GM21717 (cell line): Measurements from ENCODE around the gene ZNRF3.
"Not testable (repeated sequence)": the region's sequence is repeated elsewhere in the genome, so short reads cannot be mapped to it uniquely, and the experiment has no call there.

Experiments used
- ATAC-seq: cut with Tn5 transposase; IDR thresholded peaks from one replicate; pipeline ENCODE4 v1.9.1; 2021; ENCODE audit warnings: mild to moderate bottlenecking, moderate library complexity; ENCODE audit not compliant: unreplicated experiment

The ZNRF3 gene

DNA sequence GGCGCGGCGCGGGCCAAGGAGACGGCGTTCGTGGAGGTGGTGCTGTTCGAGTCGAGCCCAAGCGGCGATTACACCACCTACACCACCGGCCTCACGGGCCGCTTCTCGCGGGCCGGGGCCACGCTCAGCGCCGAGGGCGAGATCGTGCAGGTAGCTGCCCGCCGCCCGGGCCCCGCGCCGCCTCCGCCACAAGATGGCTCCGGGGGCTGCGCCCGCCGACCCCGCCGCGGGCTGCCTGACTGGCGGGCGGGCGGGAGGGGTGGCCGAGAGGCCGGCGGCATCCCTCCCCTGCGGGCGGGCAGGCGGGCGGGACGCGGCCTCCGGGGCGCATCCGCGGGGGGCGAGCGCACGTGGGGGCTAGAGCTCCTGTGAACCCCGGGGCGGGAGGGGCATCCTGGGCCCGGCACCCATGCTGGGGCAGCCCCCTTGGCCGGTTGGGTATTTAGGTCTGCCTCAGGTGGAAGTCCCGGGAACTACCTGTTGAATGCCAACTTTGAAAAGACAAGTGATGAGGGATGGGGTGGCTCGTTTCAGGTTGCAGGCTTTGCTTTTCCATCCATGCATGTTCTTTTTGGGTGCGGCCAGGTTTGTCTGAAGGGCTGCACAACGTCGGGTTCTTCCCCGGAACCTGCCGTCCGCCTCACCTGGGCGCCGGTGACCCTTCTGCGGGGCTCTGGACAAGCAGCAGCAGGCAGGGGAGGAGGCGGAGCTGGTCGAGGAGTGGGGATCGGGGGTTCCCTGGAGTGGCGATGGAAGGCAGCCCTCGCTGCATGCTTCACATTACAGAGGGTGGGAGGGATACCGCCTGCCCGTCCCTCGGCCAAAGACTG, 760 bp downstream of the ZNRF3 start:
- ATAC-seq: no peak

DNA sequence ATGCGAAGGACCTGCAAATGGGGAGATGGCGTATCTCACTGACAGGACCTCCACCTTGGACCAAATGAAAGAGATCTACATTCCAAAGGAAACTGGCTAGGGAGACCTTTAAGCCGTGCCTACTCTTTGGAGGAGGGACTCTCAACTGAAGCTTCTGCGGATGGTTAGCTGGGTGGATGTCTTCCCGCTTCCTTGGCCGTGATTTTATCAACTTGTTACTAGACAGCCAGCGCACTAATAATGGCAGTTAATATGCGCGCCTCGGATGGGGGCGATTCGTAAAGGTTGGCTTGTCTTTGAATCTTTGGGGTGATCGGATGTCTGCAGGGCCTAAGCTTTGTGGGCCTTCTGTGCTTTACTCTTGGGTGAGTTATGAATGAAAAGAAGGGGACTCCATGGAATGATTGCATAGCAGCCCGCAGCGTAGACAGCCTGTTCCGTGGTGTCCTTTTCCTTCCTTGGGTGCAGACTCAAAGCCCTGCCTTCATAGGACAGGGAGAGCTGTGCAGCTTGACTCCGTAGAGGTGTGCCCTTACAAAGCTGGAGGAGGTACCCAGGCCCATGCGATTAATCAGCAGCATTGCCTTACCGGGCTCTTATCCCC, 1.5 kb downstream of the ZNRF3 start:
- ATAC-seq: no peak

DNA sequence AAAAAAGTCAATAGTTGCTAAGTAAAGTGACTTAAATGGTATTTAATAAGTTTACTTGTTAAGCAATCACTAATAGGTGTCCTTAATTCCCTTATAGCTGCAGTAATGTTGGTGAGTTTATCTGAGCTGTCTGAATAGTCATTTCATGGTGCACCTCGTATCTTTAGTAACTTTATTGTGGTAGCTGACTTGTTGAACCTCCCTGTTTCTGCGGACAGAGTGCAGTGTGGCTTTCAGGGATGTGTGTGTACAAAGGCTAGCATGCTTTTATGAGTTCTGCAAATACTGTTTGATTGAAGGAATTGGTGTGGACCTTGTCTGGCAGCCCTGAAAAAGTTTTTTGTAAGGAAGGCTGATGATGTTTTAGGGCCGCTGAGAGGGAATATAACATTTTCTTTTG, 2.6 kb downstream of the ZNRF3 start:
- ATAC-seq: no peak

DNA sequence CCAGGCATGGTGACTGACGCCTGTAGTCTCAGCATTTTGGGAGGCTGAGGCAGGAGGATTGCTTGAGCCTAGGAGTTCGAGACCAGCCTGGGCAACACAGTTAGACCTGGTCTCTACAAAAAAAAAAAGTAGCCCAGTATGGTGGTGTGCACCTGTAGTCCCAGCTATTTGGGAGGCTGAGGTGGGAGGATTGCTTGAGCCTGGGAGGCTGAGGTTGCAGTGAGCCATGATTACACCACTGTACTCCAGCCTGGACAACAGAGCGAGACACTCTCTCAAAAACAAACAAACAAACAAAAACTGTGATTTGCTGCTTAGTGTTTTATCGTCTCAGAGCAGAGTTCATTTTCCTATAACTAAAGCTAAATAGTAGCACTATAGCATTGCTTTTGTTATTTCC, 3.3 kb downstream of the ZNRF3 start:
- ATAC-seq: not testable (repeated sequence)

DNA sequence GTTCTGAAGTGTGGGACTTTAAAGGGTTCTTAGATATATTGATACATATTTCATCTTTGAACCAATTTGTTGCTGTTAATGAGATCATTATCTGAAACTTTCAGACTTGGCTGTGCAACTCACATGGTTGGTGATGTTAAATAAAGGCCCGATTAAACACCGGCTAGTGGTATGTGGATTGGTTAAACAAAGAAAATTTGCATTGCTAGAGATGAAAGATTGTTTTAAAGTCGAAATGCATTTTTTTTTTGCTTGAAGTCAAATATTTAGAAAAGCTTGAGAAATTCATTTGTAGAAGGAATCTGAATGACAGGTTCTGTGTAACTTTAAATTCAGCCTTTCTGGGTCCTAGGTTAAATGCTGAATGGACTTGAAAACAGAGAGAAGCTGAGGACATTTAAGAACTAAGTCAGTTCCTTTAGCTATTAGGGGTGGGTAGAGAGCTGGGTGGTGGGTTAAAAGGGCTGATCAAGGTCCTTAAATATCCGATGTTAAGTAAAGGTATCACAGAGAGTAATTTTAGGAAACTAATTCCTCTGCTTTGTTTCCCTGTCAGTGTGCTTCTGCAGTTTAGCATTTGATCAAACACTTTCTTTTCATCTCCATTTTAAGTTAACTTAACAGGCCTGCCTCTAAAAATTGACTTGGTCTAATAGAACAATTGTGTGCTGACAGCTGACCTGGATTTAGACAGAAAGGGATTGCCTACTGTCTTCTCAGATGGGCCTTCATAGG, 4.5 kb downstream of the ZNRF3 start:
- no peak for ATAC-seq

DNA sequence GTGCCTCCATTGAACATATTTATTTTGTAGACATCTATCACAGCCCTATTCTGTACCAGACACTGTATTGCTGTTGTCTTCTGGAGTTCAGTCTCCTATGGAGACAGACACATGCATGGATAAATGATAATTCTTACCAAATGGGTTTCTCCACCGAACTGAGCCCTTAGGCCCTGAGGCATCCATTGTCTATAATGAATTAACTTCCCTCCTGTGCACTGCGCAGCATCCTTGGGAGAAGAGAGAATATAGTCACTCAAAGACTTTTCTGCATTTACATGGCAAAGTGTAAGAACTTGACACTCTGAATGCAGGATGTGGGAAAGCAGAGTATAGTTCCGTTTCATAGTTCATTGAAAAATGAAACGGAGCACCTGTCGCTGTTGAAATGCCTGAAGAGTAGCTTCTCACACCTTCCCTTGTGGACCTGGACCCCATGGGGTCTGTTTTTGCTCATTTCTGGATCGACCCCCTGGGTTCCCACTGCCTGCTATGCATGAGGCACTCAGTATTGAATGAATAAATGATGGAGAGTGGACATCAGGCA, 6.2 kb downstream of the ZNRF3 start:
- ATAC-seq: no peak

DNA sequence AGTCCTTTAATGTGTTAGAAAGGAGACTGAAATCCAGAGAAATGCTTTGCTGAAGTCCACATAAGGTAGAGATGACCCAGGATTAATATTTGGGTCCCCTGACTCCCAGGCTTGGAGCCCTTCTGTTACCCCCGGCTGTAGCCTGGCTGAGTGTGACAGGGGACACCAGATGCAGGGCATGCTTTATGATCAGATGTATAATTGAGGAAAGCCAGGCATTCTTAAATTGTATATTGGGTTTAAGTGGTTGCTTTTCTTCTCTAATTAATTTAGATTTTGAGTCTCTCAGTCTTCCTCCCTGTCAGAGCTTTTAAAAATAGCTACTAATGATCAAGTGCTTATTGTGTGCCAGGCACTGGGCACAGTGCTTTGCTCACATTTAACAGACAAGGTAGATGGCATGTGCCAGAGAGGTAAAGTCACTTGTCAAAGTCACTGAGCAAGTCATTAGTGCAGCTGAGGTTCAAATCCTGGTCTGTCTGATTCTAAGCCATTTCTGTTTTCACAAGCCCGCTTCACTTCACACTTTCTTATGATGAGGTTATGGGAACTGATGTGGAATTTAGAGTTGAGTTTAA, 7.9 kb downstream of the ZNRF3 start:
- ATAC-seq: no peak

DNA sequence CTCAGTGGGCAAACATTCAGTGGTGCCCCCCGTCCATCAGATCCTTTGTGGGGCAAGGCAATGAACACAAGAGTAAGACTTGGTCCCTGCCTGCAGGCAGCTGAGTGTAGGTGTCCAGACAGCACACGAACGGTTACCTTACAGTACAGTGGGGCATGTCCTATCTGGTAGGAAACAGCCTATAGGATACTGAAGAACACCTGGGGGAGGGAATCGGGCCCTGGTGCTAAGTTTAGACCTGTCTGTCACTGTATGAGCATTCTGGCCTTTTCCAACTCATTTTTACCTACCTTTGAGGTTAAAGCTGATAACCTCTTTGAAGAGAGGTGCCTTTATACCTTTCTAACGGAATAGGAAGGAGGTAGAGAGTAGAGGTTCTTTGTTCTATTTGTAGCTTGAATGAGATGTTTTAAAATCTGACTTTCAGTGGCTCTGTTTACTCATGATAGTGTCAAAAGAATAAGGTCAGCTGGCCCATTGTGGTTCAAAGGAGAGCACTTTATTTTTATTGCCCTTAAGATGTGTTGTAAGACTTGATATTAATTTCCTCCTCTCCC, 8.9 kb downstream of the ZNRF3 start:
- no peak for ATAC-seq

DNA sequence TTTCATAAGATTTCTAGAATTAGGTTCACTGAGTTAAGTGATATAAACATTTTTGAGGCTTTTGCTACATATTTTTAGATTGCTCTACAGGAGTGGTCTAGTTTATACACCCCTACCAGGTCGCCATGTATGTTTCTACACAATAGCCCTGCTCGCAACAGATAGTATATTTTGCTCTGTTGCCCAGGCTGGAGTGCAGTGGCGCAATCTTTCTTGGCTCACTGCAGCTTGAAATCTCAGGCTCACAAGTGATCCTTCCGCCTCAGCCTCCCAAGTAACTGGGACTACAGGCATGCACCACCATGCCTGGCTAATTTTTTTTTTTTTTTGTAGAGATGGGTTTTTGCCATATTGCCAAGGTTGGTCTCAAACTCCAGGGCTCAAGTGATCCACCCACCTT, 10.4 kb downstream of the ZNRF3 start:
- no peak for ATAC-seq

DNA sequence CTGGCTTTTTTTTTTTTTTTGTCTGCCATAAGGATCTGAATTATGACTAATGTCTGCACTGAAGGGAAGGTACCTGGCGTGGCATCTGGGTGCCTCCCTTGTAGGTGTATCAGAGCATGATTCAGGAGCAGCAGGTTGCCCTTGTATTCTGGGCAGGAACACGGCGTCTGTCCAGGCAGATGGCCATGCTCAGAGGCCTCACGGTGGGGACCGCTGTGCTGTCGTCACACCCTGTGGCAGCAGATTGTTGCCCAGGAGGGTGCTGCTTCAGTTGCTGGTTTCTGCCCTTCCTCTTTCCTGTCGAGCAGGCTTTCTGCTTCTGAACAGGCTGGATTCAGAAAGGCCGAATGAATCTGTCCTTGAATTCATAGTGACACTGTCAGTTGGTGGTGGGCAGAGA, 11.0 kb downstream of the ZNRF3 start:
- ATAC-seq: no peak

DNA sequence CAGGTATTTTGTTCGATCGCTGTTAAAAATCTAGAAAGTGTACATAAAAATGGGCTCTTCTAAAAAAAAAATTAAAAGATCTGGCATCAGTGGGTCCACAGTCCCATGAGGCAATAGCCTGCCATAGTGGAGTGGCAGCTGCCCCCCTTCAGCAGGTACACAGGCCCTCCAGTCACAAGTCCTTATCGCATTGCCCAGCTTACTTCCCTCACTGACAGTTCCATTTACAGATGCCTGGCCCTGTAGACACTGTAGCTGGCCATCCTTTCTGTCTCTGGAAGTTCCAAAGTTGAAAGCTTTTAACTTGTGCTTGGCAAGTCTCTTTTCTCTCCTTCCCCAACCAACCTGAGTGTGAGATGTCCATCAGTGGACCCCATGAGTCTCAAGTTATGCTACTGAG, 11.4 kb downstream of the ZNRF3 start:
- ATAC-seq: no peak

DNA sequence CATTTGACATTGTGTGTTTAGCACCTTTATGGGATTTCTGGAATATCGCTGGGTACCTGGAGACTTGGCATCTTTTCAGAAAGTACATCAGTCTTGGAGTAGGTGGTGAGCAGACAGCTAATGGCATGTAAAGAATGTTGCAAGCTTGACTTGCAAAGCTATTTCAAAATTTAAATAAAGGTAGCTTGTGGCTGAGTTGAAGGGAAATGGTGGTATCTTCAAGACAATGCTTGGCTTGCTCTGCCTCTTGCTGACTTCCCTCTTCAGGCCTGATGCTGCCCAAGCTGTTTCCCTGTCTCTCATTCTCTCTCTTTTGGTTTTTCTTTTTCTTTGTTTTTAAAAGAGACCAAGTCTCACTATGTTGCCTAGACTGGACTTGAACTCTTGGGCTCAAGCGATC, 13.2 kb downstream of the ZNRF3 start:
- ATAC-seq: no peak

DNA sequence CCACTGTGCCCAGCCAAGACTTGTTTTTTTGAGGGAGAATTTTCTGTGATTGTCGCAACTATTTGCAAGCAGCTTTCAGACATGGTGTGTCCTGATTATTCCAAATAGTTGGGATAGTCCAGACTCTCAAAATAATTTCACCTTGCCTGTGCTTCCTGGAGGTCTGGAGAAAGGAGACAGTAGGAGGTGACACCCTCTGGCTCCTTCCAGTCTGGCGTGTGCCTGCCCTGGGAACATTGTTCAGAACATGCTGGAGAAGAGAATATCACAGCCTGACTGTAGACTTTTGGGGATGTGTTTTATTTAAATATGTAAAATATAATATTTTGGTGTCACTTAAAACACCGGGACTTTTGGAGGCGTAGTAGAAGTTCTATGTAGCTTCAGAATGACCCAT, 14.9 kb downstream of the ZNRF3 start:
- ATAC-seq: no peak

DNA sequence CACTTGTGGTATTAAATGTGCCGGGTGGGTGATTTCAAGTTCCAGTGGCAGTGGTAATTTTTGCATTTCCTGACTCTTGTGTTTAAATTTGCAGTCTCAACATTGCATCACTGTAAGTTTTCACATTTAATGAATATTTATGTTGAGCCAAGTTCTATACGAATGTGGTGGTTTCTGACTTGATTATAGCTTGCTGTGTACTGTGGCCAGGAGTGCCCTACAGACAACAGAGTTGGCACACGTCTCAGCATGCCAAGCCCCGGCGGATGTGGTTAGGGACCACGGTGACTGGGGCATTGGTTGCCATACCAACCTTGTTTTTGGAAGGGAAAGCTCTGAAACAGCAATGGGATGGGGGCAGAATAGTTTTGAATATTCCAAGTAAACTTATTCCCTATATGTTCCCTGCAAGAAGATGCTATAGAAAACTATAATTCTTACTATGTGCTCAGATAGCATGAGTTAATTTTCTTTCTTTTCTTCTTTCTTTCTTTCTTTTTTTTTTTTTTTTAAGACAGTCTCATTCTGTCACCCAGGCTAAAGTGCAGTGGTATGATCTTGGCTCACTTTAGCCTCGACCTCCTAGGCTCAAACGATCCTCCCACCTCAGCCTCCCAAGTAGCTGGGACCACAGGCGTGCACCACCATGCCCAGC, 16.0 kb downstream of the ZNRF3 start:
- ATAC-seq: no peak

DNA sequence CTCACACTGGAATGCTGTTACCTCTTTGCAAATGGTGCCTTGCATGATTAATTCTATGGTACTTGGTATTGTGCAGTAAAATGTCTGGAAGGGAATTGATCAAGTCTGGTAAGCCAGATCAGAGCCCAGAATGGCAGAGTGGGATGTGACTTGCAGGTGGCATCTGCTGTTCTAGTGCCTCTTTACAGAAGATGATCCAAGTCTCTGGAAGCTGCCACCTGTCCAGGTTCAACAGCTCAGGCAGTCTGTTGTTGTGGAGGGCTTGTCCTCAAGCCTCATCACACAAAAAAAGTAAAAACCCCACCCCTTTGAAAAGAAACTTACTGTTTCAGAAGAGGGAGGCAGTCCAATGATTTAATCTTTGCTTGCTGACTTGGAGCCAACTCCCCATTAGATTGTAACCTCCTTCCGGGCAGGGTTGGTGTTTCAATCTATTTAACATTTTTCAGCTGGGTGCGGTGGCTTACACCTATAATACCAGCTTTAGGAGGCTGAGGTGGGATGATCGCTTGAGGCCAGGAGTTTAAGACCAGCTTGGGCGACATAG, 17.1 kb downstream of the ZNRF3 start:
- ATAC-seq: no peak

DNA sequence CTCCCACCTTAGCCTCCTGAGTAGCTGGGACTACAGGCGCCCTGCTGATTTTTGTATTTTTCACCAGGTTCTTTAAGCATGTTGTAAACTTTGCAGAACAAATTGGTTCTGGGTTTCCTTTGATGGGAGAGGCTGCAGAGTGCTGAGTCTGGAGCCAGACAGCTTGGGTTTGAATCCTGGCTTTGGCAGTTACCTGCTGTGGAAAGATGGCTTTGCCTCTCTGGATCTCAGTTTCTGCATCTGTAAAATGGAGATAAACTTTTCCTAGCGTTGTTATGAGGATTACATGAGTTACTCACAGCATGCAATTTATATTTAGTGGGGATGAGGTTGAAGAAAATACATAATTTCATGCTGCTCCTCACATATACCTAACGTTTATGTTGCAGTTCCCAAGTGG, 19.1 kb downstream of the ZNRF3 start:
- ATAC-seq: no peak

DNA sequence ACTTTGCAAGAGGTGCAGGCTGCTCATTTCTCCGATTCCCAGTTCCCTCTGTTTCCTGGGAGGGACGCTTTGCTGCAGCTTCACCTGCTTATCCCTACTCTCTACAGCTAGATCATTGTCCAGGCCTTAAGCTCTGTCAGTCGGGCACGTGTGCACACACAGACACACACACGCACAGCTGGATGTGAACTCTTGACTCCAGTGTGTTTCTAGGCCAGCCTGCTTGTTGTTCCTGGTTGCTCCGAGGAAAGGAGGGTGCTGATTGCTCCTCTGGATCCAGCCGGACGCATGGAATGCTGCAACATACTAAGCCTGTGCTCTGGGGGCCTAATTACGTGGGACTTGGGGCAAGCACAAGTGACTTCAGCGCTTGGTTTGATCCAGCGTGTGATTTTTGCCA, 19.7 kb downstream of the ZNRF3 start:
- ATAC-seq: no peak

DNA sequence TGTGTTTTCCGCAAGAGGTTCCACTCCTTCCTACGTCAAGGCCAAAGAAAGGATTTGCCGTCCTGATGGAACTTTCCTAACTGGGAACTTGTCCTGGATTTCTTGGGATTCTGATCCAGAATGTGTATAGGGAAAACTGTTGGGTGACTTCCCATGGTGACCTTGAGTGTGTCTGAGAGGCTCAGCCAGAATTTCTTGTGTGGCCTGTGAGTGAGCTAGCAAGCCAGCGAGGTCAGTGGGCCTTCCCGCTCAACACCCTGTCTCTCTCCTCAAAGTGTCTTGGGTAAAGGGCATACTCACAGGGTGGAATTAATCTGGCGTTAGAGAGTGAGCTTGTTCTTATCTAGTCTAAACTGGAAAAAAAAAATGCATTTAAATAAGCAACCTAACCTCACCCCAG, 20.4 kb downstream of the ZNRF3 start:
- no peak for ATAC-seq

DNA sequence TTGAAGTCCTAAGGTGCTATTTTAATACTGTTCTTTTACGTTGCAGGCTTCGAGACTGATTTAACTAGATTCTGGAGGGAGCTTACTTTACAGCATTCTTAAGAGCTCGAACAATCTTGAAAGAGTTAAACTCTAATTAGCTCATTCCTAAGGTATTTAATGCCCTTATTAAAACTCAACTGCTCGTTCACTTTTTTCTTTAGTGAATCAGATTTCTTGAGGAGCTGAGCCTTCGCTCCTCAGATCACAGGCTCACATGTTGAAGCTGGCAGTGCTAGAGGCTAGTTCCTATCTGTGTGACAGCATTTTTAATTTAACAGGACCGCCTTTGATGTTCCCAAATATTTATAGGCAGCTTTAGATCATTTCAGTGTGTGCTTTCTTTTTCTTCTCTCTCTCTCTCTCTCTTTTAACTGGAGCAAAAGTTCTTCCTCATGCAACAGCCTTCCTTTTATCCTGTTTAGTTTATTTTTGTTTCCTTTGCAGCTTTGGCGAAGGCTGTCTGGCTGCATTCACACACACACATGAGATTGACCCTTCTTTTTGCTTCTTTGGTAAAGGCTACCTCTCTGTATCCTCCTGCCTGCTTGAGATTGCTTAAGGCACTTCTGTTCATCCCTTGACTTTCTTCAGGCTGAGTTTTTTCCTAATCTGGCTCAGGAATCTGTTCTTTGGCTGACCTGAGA, 21.0 kb downstream of the ZNRF3 start:
- ATAC-seq: no peak
